Fibroblast of villous mesenchyme (primary cell): ENCODE data around the gene CBX8. TPM values are rescaled to one million over a fixed set of nuclear protein-coding genes. Genes with fewer than 3 reads are reported as not detected.

Experiments used
- DNase-seq: peaks from one replicate; pipeline ENCODE4 v3.0.0-alpha.2; 2010; ENCODE audit warnings: low read depth
- H3K4me3 ChIP-seq: 2 replicates; pipeline ENCODE4 v1.5.1; 2011; ENCODE audit warnings: low read depth, mild to moderate bottlenecking, low read length
- CTCF ChIP-seq: IDR thresholded peaks from 2 replicates; pipeline ENCODE4 v1.5.1; 2012; ENCODE audit warnings: low read depth, mild to moderate bottlenecking, low read length; ENCODE audit not compliant: insufficient read depth
- total RNA-seq: library from RNA; depleted of rRNA; stranded (reverse); fragments of >200 nt; gene quantifications from 2 replicates; pipeline ENCODE4 v1.2.3, GENCODE V29; 2012

The CBX8 gene
- total RNA-seq, 1 donor: 4.7 TPM

- DNase-seq: no peak
- no peak for TF ChIP-seq CTCF
- H3K4me3 ChIP-seq: no peak overlapping the region
These were observed 12.4 kb downstream of the CBX8 start for GRCh38 chr17:79784353-79785016.

- H3K4me3 ChIP-seq: no peak overlapping the region
- no peak for TF ChIP-seq CTCF
- no peak for DNase-seq
These were observed 13.0 kb downstream of the CBX8 start for GRCh38 chr17:79783891-79784290.

GRCh38 chr17:79781736-79782575 is 14.9 kb downstream of the CBX8 start:
- DNase-seq: no peak
- no peak overlapping the region for H3K4me3 ChIP-seq
- TF ChIP-seq CTCF: no peak

GRCh38 chr17:79781012-79781650 is 15.7 kb downstream of the CBX8 start:
- TF ChIP-seq CTCF: no peak
- H3K4me3 ChIP-seq: no peak overlapping the region
- no peak for DNase-seq

GRCh38 chr17:79779661-79780365 is 17.1 kb downstream of the CBX8 start:
- DNase-seq: no peak
- TF ChIP-seq CTCF: no peak
- no peak overlapping the region for H3K4me3 ChIP-seq

- DNase-seq: no peak
- H3K4me3 ChIP-seq: peak overlapping the region; percentile 67
These were observed 17.8 kb downstream of the CBX8 start for GRCh38 chr17:79779084-79779529.

More at GRCh38 chr17:79779084-79779529, 17.8 kb downstream of the CBX8 start:
- no peak for TF ChIP-seq CTCF
